ENCODE results near the gene ZXDB. TPM values are rescaled to one million over a fixed set of nuclear protein-coding genes. Genes with fewer than 3 reads are reported as not detected.

The ZXDB gene
- total RNA-seq, 1 donor from 2014 or later = 5.7 TPM

Other genes with a start within 250 kb of the ZXDB start
- gene NLRP2B, start 88.2 kb downstream of the ZXDB start, total RNA-seq = not detected in 2 replicates

Data from T-helper 2 cell treated with Interferon-gamma antibody and Interleukin-4, amounts not matched to agents 100 ng/mL and 5 ng/mL, for 36 hours (primary cell).